Measurements from ENCODE around the gene NUDT6.

NUDT6 gene

DNA sequence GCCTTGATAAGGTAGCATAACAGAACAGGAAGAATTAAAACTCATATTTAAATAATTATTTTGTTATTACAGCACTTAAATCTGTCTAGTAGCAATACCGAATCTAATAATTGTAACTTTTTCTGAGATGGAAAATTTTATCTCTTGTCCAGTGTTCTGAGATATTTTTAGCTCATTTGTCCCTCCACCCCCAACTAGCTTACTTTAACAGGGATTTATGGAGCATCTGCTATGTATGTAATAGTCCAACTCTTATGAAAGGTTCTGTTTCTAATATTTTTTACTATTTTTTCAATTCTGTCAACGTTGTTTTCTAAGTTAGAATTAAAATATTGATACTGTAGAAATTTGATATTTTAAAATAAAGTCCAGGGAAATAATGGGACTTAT is 38.2 kb upstream of the NUDT6 start:
- Histone ChIP-seq H3K27ac (no peak overlapping the region), H3K36me3 (peaks cover 6% of the 10 kb centered on the region), H3K4me3 (ENCODE audit: low read depth, low read length) (no peak overlapping the region), H3K27me3 (ENCODE audit: insufficient read depth, low read depth, severe bottlenecking) (no peaks in the 10 kb centered on the region), H3K9me3 (ENCODE audit: severe bottlenecking) (peaks cover 3% of the 10 kb centered on the region)
- DNase-seq: no peak
- TF ChIP-seq, protein P1, sequence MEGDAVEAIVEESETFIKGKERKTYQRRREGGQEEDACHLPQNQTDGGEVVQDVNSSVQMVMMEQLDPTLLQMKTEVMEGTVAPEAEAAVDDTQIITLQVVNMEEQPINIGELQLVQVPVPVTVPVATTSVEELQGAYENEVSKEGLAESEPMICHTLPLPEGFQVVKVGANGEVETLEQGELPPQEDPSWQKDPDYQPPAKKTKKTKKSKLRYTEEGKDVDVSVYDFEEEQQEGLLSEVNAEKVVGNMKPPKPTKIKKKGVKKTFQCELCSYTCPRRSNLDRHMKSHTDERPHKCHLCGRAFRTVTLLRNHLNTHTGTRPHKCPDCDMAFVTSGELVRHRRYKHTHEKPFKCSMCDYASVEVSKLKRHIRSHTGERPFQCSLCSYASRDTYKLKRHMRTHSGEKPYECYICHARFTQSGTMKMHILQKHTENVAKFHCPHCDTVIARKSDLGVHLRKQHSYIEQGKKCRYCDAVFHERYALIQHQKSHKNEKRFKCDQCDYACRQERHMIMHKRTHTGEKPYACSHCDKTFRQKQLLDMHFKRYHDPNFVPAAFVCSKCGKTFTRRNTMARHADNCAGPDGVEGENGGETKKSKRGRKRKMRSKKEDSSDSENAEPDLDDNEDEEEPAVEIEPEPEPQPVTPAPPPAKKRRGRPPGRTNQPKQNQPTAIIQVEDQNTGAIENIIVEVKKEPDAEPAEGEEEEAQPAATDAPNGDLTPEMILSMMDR (IDR thresholded peaks at IDR 0.05; ENCODE audit: low read depth, low read length): no peak

DNA sequence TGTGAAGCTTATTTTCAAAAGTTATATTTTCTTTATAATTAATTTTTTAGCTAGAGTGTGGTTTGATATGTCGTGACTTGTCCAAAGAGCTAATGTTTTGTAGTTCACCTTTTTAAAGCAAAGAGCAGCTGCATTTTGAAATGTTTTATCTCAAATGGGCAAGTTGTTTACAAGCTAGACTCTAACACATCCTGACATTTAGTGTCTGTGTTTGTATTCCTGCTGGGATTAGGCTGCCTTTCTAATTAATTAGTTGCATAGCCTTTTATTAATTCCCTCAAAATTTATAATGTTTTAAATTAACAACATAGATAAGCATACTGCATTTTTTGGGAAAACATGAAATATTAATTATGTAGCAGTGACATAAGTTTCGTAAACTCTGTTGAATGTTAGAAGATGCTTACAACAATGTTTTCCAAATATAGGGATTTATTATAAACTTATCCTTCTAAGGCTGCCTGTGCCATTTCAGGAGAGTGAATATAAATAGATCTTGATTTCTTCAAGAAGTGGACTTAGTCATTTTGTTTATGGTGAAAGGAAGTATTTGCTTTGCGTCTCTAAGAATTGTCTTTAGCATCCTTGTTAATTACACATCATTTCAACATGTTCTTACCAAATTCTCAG is 37.7 kb upstream of the NUDT6 start:
- H3K27me3 ChIP-seq (ENCODE audit: insufficient read depth, low read depth, severe bottlenecking): no peaks in the 10 kb centered on the region
- H3K4me3 ChIP-seq (ENCODE audit: low read depth, low read length): no peak overlapping the region
- TF ChIP-seq, protein P1 (IDR thresholded peaks at IDR 0.05; ENCODE audit: low read depth, low read length): no peak
- no peak for DNase-seq
- H3K27ac ChIP-seq: no peak overlapping the region
- peaks cover 6% of the 10 kb centered on the region for H3K36me3 ChIP-seq
- H3K9me3 ChIP-seq (ENCODE audit: severe bottlenecking): peaks cover 3% of the 10 kb centered on the region

DNA sequence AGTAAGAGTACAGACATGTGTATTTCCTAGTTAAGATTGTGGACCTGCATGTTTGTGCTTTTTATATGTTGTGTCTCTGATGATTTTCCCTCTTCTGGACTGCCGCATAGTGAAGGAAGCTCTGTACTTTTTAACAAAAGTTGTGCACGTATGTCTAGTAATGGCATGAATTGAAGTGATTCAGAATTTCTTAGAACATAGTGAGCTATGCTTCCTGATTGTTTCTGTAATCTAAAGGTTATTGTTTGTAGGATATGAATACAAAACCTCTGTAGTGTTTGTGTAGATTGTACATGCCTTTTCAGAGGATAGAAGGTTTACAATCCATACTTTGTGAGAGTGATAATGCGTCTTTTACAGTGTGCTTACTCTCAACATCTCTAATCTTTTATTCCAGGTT is 37.0 kb upstream of the NUDT6 start:
- peaks cover 3% of the 10 kb centered on the region for H3K9me3 ChIP-seq (ENCODE audit: severe bottlenecking)
- H3K27ac ChIP-seq: no peak overlapping the region

DNA sequence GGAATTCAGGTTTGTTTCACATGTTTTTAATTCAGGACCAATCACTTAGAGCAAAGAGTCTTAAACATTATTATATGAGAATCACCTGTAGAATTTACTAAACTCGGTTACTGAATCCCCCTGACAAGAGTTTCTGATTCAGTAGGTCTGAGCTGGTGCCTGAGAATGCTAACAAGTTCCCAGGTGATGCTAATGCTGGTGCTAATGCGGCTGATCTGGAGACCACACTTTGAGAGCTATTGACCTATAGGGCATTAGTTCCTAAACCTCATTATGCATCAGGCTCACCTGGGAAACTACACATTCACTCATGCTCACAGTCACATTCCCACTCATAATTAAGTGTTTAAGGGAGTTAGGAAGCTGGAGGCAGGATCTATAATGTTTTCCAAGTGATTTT is 36.1 kb upstream of the NUDT6 start:
- no peak for DNase-seq
- Histone ChIP-seq H3K4me3 (ENCODE audit: low read depth, low read length) (no peak overlapping the region), H3K9me3 (ENCODE audit: severe bottlenecking) (peaks cover 3% of the 10 kb centered on the region), H3K36me3 (peaks cover 6% of the 10 kb centered on the region), H3K27me3 (ENCODE audit: insufficient read depth, low read depth, severe bottlenecking) (no peaks in the 10 kb centered on the region), H3K27ac (no peak overlapping the region)
- TF ChIP-seq, protein P1 (IDR thresholded peaks at IDR 0.05; ENCODE audit: low read depth, low read length): no peak

More for the DNA sequence above, 37.0 kb upstream of the NUDT6 start:
- TF ChIP-seq, protein P1 (IDR thresholded peaks at IDR 0.05; ENCODE audit: low read depth, low read length): no peak
- DNase-seq: no peak
- Histone ChIP-seq H3K4me3 (ENCODE audit: low read depth, low read length) (no peak overlapping the region), H3K27me3 (ENCODE audit: insufficient read depth, low read depth, severe bottlenecking) (no peaks in the 10 kb centered on the region), H3K36me3 (peaks cover 6% of the 10 kb centered on the region)

DNA sequence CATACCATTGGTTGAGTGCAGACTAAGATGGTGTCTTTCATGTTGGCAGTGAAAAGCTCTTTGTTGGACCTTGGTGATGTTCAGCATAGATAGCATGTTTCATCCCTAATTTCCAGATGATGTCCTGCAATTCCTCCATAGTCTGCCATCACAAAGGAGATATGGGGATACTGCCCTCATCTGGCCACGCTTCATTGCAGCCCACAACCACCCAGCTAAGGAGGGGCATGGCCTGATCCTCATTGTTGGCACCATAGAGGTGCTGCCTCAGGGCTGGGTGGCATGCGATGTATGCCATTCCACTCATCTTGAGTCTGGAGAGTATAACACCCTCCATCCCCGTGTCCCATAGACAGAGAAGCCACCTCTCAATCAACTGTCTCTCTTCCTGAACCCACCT is 31.5 kb upstream of the NUDT6 start:
- TF ChIP-seq, protein P1 (IDR thresholded peaks at IDR 0.05; ENCODE audit: low read depth, low read length): no peak
- no peak for DNase-seq
- Histone ChIP-seq H3K9me3 (ENCODE audit: severe bottlenecking) (no peaks in the 10 kb centered on the region), H3K4me3 (ENCODE audit: low read depth, low read length) (no peak overlapping the region), H3K27me3 (ENCODE audit: insufficient read depth, low read depth, severe bottlenecking) (no peaks in the 10 kb centered on the region), H3K27ac (no peak overlapping the region), H3K36me3 (peaks cover 29% of the 10 kb centered on the region)

DNA sequence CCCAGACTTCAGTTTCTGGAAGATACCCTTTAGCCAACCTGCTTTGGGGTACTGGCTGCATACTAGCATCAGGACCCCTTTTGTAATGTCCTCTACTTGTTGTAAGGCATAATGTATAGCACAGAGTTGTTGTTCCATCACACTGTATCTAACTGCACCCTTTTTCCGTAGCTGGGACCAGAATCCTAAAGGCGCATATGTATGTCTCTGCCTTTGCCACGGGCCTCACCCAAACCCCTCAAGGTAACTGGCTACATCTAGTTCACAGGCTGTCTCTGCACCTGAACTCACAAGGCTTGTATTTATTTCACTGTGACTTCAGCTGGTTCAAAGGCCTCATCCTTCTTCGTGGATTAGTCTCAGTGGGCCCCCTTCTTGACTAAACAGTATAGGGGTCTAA is 29.6 kb upstream of the NUDT6 start:
- Histone ChIP-seq H3K4me3 (ENCODE audit: low read depth, low read length) (no peak overlapping the region), H3K9me3 (ENCODE audit: severe bottlenecking) (no peaks in the 10 kb centered on the region), H3K27me3 (ENCODE audit: insufficient read depth, low read depth, severe bottlenecking) (no peaks in the 10 kb centered on the region), H3K36me3 (peaks cover 45% of the 10 kb centered on the region), H3K27ac (no peak overlapping the region)
- DNase-seq: no peak
- TF ChIP-seq, protein P1 (IDR thresholded peaks at IDR 0.05; ENCODE audit: low read depth, low read length): no peak
